Pons (tissue), 1 donor: ENCODE data around the gene MBNL1.

Source experiments
- DNase-seq: peaks from one replicate; pipeline ENCODE4 v3.0.0-alpha.2; 2016; ENCODE audit warnings: low spot score

The MBNL1 gene

DNA sequence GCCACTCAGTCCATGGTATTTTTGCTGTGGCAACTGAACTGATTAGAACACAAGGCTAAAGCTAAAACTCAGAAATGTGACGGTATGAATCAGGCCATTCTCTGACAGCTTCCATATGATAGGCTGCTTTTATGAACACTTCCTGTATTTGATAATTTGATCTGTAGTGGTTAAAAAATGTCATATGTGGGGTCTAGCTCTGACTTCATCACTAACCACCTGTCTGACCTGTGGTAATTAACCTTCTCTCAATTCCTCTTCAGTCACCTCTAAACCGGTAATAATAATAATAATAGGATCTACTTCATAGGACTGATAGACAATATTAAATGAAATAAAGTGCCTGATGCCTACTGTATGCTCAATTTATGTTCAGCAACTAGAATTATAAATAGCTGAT, 223.2 kb downstream of the MBNL1 start:
- DNase-seq, result no peak

- DNase-seq, result no peak
Observed at GRCh38 chr3:152496286-152496685, 227.6 kb downstream of the MBNL1 start.

GRCh38 chr3:152496716-152497115, 228.0 kb downstream of the MBNL1 start:
- DNase-seq, result no peak

- no peak for DNase-seq
Observed at GRCh38 chr3:152497457-152497856, 228.7 kb downstream of the MBNL1 start.

- no peak for DNase-seq
Observed at GRCh38 chr3:152497890-152498289, 229.2 kb downstream of the MBNL1 start.

DNA sequence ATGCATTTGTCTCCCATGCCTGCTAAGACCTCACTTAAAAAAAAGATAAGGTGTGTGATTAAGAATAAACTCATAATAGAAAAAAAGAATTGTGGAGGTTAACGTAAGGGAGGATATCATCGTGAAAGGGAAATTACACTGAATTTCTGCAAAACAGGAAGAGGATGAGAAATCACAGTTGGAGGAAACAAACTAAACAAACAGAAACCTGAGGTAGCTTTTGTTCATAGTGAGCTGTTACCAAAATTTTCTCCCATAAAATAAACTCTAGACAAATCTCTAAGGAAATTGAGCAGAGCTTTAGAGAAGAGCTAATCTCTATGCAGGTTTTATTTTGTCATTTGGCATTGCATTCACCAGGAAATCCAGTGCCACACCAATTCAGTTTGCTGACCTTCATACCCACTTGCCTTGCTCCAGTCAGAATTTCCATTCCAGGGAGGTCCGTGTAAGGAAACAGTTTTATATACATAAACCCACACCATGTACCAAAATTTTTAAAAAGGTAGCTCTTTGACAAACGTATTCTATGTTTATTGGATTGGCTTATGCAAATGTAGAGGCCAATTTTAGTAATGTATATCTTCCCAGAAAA, 231.2 kb downstream of the MBNL1 start:
- DNase-seq, result no peak

DNA sequence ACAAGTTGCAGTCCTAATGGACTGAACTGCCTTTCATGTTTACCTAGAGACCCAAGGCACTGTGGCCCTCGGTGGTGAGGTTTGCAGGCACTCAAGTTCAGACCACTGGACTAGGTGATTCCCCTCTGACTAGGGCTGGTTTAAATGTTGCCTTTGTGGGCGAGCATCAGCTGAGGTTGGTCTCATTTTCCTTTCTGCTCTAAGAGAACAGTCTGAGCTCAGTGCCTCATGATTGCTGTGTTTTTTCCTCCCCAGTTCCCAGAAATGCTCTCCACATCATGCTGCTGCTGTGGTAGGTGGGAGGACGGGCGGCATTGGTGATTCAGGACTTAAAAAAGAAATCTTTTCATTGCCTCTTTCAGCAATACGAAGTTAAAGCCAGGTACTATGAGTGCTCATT, 237.2 kb downstream of the MBNL1 start:
- no peak for DNase-seq

GRCh38 chr3:152508705-152509104, 240.0 kb downstream of the MBNL1 start:
- DNase-seq, result peak; percentile 39

- DNase-seq, result no peak
Observed at GRCh38 chr3:152511904-152512303, 243.2 kb downstream of the MBNL1 start.

GRCh38 chr3:152513301-152513960, 244.7 kb downstream of the MBNL1 start:
- no peak for DNase-seq
